Vagina (tissue), 2 donors: ENCODE data around the gene PRKAA1. TPM values are rescaled to one million over a fixed set of nuclear protein-coding genes. Genes with fewer than 3 reads are reported as not detected.
"Not testable (repeated sequence)": the region's sequence is repeated elsewhere in the genome, so short reads cannot be mapped to it uniquely, and the experiment has no call there.

Source experiments
- DNase-seq, 2 donors: peaks; one replicate each; pipeline ENCODE4 v3.0.0-alpha.2; 2017; ENCODE audit errors: extremely low spot score in 2 of 2
- H3K27ac ChIP-seq: fragments of 200-600 bp; sonication (generic); one replicate; pipeline ENCODE4 v1.5.1; 2019
- H3K27me3 ChIP-seq: fragments of 200-600 bp; sonication (generic); one replicate; pipeline ENCODE4 v1.5.1; 2019
- H3K36me3 ChIP-seq, 2 donors: fragments of 200-600 bp; sonication (generic); one replicate each; pipeline ENCODE4 v1.5.1; 2017 to 2019
- H3K4me1 ChIP-seq: fragments of 200-600 bp; sonication (generic); one replicate; pipeline ENCODE4 v1.5.1; 2019
- H3K4me3 ChIP-seq, 2 donors: fragments of 200-600 bp; sonication (generic); 1 replicate in 1 of 2; 2 replicates in 1 of 2; pipeline ENCODE4 v1.5.1; 2016 to 2019
- H3K9me3 ChIP-seq: fragments of 200-600 bp; sonication (generic); one replicate; pipeline ENCODE4 v1.5.1; 2019
- CTCF ChIP-seq, 3 experiments: fragments of 450-650 bp in 2 of 3; fragments of 200-600 bp in 1 of 3; sonication (generic) in 1 of 3; IDR thresholded peaks; one replicate each; pipeline ENCODE4 v1.5.1; 2017 to 2019; ENCODE audit warnings: antibody characterized with exemption in 3 of 3, mild to moderate bottlenecking in 2 of 3, moderate library complexity in 2 of 3
- POLR2A ChIP-seq, 2 donors: fragments of 450-650 bp; IDR thresholded peaks; one replicate each; pipeline ENCODE4 v1.6.1; 2017; ENCODE audit warnings: antibody characterized with exemption in 2 of 2, mild to moderate bottlenecking in 2 of 2, moderate library complexity in 2 of 2
- POLR2AphosphoS5 ChIP-seq, 2 donors: sonication (generic); formaldehyde crosslinking; IDR thresholded peaks; one replicate each; pipeline ENCODE4 v1.9.0; 2017; ENCODE audit warnings: antibody characterized with exemption in 2 of 2, mild to moderate bottlenecking in 2 of 2, low read depth in 1 of 2; ENCODE audit not compliant: insufficient read depth in 1 of 2
- intact Hi-C: fragments of 100-400 bp; cut with DNase I; formaldehyde crosslinking; loops from one replicate; pipeline ENCODE4 v1.15.1; 2023
- total RNA-seq: library from RNA; depleted of rRNA; stranded (reverse); fragments of >200 nt; gene quantifications from one replicate; pipeline ENCODE4 v1.2.3, GENCODE V29; 2016

PRKAA1 gene
- total RNA-seq, 1 donor from 2014 or later = 69.0 TPM

GRCh38 chr5:40798801-40799210 is 632 bp upstream of the PRKAA1 start:
- intact Hi-C loops = loop anchor here (1.0 kb wide), 1 partner anchor 36 kb away; the partner anchor contains the start of gene RPL37
- H3K27ac ChIP-seq = peak overlapping the region; percentile 98
- no peaks in the 10 kb centered on the region for H3K9me3 ChIP-seq
- peak overlapping the region; percentile 88 to 99 for H3K4me3 ChIP-seq
- H3K36me3 ChIP-seq = no peaks in the 10 kb centered on the region
- TF ChIP-seq POLR2A (IDR thresholded peaks at IDR 0.05) = no peak
- no peak for TF ChIP-seq POLR2AphosphoS5 (IDR thresholded peaks at IDR 0.05; ENCODE audit: insufficient read depth in 1 of 2, low read depth in 1 of 2)
- no peak for TF ChIP-seq CTCF (IDR thresholded peaks at IDR 0.05)
- no peak for DNase-seq
- no peaks in the 10 kb centered on the region for H3K27me3 ChIP-seq
- H3K4me1 ChIP-seq = peaks cover 42% of the 10 kb centered on the region

- Histone ChIP-seq H3K9me3 (no peaks in the 10 kb centered on the region), H3K4me1 (peaks cover 51% of the 10 kb centered on the region), H3K4me3 (peak overlapping the region; percentile 88 to 99), H3K27ac (peak overlapping the region; percentile 98), H3K36me3 (no peaks in the 10 kb centered on the region), H3K27me3 (no peaks in the 10 kb centered on the region)
- no peak for DNase-seq
- no peak for TF ChIP-seq POLR2A (IDR thresholded peaks at IDR 0.05)
- TF ChIP-seq POLR2AphosphoS5 (IDR thresholded peaks at IDR 0.05; ENCODE audit: insufficient read depth in 1 of 2, low read depth in 1 of 2) = no peak
- TF ChIP-seq CTCF (IDR thresholded peaks at IDR 0.05) = no peak
- intact Hi-C loops = loop anchor here (1.0 to 2.0 kb wide), 2 partner anchors 38 to 43 kb away; partner anchors contain the start of genes RPL37 and TTC33
Measured at GRCh38 chr5:40797273-40798011, 732 bp downstream of the PRKAA1 start.

- TF ChIP-seq POLR2AphosphoS5 (IDR thresholded peaks at IDR 0.05; ENCODE audit: insufficient read depth in 1 of 2, low read depth in 1 of 2) = peak in 1 of 2 donors; percentile 39
- no peak for TF ChIP-seq POLR2A (IDR thresholded peaks at IDR 0.05)
- Histone ChIP-seq H3K27me3 (no peaks in the 10 kb centered on the region), H3K36me3 (no peaks in the 10 kb centered on the region), H3K4me3 (peak overlapping the region; percentile 88 to 99), H3K27ac (peak overlapping the region; percentile 98), H3K9me3 (no peaks in the 10 kb centered on the region), H3K4me1 (peaks cover 58% of the 10 kb centered on the region)
- intact Hi-C loops = loop anchor here (2.0 kb wide), 1 partner anchor 42 kb away; the partner anchor contains the start of gene TTC33
- DNase-seq = no peak
Measured at GRCh38 chr5:40796487-40796889, 1.7 kb downstream of the PRKAA1 start.

- H3K4me1 ChIP-seq = peaks cover 71% of the 10 kb centered on the region
Measured at GRCh38 chr5:40794877-40795276, 3.3 kb downstream of the PRKAA1 start.

GRCh38 chr5:40794340-40794739 is 3.8 kb downstream of the PRKAA1 start:
- H3K27ac ChIP-seq, H3K9me3 ChIP-seq, H3K27me3 ChIP-seq, intact Hi-C loops, H3K4me3 ChIP-seq, H3K36me3 ChIP-seq, DNase-seq: not testable (repeated sequence)
- peaks cover 74% of the 10 kb centered on the region for H3K4me1 ChIP-seq

More at GRCh38 chr5:40794877-40795276, 3.3 kb downstream of the PRKAA1 start:
- H3K27me3 ChIP-seq, intact Hi-C loops, H3K9me3 ChIP-seq, H3K4me3 ChIP-seq, H3K36me3 ChIP-seq, H3K27ac ChIP-seq, DNase-seq: not testable (repeated sequence)

- H3K36me3 ChIP-seq, DNase-seq, H3K27me3 ChIP-seq, H3K27ac ChIP-seq, H3K4me3 ChIP-seq, H3K9me3 ChIP-seq, intact Hi-C loops: not testable (repeated sequence)
- H3K4me1 ChIP-seq = peaks cover 70% of the 10 kb centered on the region
Measured at GRCh38 chr5:40792691-40793090, 5.5 kb downstream of the PRKAA1 start.

- Histone ChIP-seq H3K27me3 (no peaks in the 10 kb centered on the region), H3K36me3 (no peaks in the 10 kb centered on the region), H3K9me3 (no peaks in the 10 kb centered on the region), H3K4me1 (peaks cover 63% of the 10 kb centered on the region), H3K27ac (no peak overlapping the region), H3K4me3 (no peak overlapping the region)
- DNase-seq = no peak
- intact Hi-C loops = no loop called here
- TF ChIP-seq CTCF (IDR thresholded peaks at IDR 0.05) (no peak), POLR2A (IDR thresholded peaks at IDR 0.05) (no peak), POLR2AphosphoS5 (IDR thresholded peaks at IDR 0.05; ENCODE audit: insufficient read depth in 1 of 2, low read depth in 1 of 2) (no peak)
Measured at GRCh38 chr5:40791715-40792139, 6.4 kb downstream of the PRKAA1 start.
